Ovary (tissue), 3 donors: ENCODE measurements around the gene WFIKKN2.

Experiments
- EP300 ChIP-seq: sonication (generic); formaldehyde crosslinking; IDR thresholded peaks from one replicate; pipeline ENCODE4 v1.6.1; 2017; ENCODE audit warnings: antibody characterized with exemption
- POLR2A ChIP-seq: fragments of 450-650 bp; IDR thresholded peaks from one replicate; pipeline ENCODE4 v1.6.1; 2017; ENCODE audit warnings: antibody characterized with exemption, mild to moderate bottlenecking, moderate library complexity
- TF ChIP-seq, protein P1 (sequence below), 3 donors: fragments of 450-650 bp in 2 of 3; fragments of 200-600 bp in 1 of 3; IDR thresholded peaks; one replicate each; pipeline versions ENCODE4 v1.5.1 to v1.8.0; 2016 to 2022; ENCODE audit warnings: antibody characterized with exemption in 3 of 3, mild to moderate bottlenecking in 1 of 3
- donor health status: DM: no; HTN: no; CAD: no.

DNA sequence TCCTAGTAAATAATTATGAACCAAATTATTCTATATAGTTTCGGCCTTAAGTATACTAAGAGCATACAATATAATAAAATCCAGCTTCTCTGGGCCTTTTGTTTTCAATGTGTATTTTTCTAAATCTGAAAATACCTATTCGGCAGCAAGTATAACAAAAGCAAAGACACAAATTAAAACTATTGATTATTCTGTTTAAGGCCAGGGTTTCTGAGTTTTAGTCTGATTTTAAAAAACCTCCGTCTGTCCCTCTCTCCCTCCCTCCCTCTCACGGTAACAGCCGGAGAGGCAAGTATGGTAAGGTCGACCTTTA, 29.3 kb downstream of the WFIKKN2 start:
- TF ChIP-seq POLR2A (no peak), EP300 (no peak)
- TF ChIP-seq, protein P1, sequence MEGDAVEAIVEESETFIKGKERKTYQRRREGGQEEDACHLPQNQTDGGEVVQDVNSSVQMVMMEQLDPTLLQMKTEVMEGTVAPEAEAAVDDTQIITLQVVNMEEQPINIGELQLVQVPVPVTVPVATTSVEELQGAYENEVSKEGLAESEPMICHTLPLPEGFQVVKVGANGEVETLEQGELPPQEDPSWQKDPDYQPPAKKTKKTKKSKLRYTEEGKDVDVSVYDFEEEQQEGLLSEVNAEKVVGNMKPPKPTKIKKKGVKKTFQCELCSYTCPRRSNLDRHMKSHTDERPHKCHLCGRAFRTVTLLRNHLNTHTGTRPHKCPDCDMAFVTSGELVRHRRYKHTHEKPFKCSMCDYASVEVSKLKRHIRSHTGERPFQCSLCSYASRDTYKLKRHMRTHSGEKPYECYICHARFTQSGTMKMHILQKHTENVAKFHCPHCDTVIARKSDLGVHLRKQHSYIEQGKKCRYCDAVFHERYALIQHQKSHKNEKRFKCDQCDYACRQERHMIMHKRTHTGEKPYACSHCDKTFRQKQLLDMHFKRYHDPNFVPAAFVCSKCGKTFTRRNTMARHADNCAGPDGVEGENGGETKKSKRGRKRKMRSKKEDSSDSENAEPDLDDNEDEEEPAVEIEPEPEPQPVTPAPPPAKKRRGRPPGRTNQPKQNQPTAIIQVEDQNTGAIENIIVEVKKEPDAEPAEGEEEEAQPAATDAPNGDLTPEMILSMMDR (IDR thresholded peaks at IDR 0.05) = no peak
